CD14-positive monocyte (primary cell): ENCODE measurements around the gene FAM167B. TPM values are rescaled to one million over a fixed set of nuclear protein-coding genes. Genes with fewer than 3 reads are reported as not detected.

ENCODE experiments used
- DNase-seq, 3 donors: peaks; one replicate each; pipeline ENCODE4 v3.0.0-alpha.2; 2011 to 2022
- H2AFZ ChIP-seq: 2 replicates; pipeline ENCODE4 v1.6.0; 2012; ENCODE audit warnings: mild to moderate bottlenecking, low read depth, low read length, inconsistent platforms; ENCODE audit not compliant: insufficient read depth, poor library complexity, severe bottlenecking
- H3K27ac ChIP-seq, 2 donors: 1 replicate in 1 of 2; 2 replicates in 1 of 2; pipeline ENCODE4 v1.5.1; 2012 to 2013; ENCODE audit warnings: low read length in 2 of 2, control low read depth in 1 of 2, inconsistent platforms in 1 of 2, low read depth in 1 of 2, mild to moderate bottlenecking in 1 of 2
- H3K27me3 ChIP-seq, 2 donors: one replicate each; pipeline versions ENCODE4 v1.6.0 to v1.6.1; 2011 to 2013; ENCODE audit warnings: low read length in 2 of 2; ENCODE audit not compliant: control insufficient read depth in 2 of 2, insufficient read depth in 2 of 2
- H3K36me3 ChIP-seq, 2 donors: replicated peaks in 1 of 2; 1 replicate in 1 of 2; 2 replicates in 1 of 2; pipeline versions ENCODE4 v1.5.1 to v1.6.1; 2012 to 2013; ENCODE audit warnings: low read length in 2 of 2, control low read depth in 1 of 2, inconsistent platforms in 1 of 2, mild to moderate bottlenecking in 1 of 2; ENCODE audit not compliant: insufficient read depth in 2 of 2, control insufficient read depth in 1 of 2
- H3K4me1 ChIP-seq, 2 donors: 1 replicate in 1 of 2; 2 replicates in 1 of 2; pipeline versions ENCODE4 v1.5.1 to v1.6.1; 2012 to 2013; ENCODE audit warnings: low read length in 2 of 2, control low read depth in 1 of 2, inconsistent platforms in 1 of 2, mild to moderate bottlenecking in 1 of 2, moderate library complexity in 1 of 2; ENCODE audit not compliant: insufficient read depth in 2 of 2, control insufficient read depth in 1 of 2
- H3K4me2 ChIP-seq: replicated peaks from 2 replicates; pipeline ENCODE3; 2012; ENCODE audit warnings: low read length, moderate library complexity, mild to moderate bottlenecking; ENCODE audit not compliant: poor library complexity, severe bottlenecking; ENCODE audit errors: extremely low read depth
- H3K4me3 ChIP-seq, 3 experiments: fragments of 200-600 bp in 1 of 3; sonication (generic) in 1 of 3; replicated peaks in 1 of 3; 1 replicate in 2 of 3; 2 replicates in 1 of 3; pipeline ENCODE4 v1.5.1; 2011 to 2013; ENCODE audit warnings: low read length in 3 of 3, mild to moderate bottlenecking in 3 of 3, control low read depth in 2 of 3, low read depth in 2 of 3, inconsistent platforms in 1 of 3, moderate library complexity in 1 of 3
- H3K79me2 ChIP-seq: 2 replicates; pipeline ENCODE4 v1.6.0; 2012; ENCODE audit warnings: mild to moderate bottlenecking, control low read depth, inconsistent platforms, low read length, moderate library complexity; ENCODE audit not compliant: insufficient read depth
- H3K9ac ChIP-seq: 2 replicates; pipeline ENCODE4 v1.6.0; 2017; ENCODE audit warnings: low read length, mild to moderate bottlenecking; ENCODE audit not compliant: insufficient read depth, poor library complexity, severe bottlenecking
- H3K9me3 ChIP-seq, 2 donors: replicated peaks in 1 of 2; 1 replicate in 1 of 2; 2 replicates in 1 of 2; pipeline versions ENCODE4 v1.5.1 to v1.6.1; 2012 to 2013; ENCODE audit warnings: low read length in 2 of 2, control low read depth in 1 of 2; ENCODE audit not compliant: control insufficient read depth in 1 of 2, insufficient read depth in 1 of 2
- H4K20me1 ChIP-seq: 2 replicates; pipeline ENCODE4 v1.6.0; 2012; ENCODE audit warnings: mild to moderate bottlenecking, low read length, control low read depth, moderate library complexity; ENCODE audit not compliant: insufficient read depth
- H3K27ac Mint-ChIP-seq, 7 donors: one replicate each; pipeline ENCODE4 v1.8.0; 2020; ENCODE audit warnings: mild to moderate bottlenecking in 7 of 7, mixed read lengths in 7 of 7, moderate library complexity in 6 of 7, inconsistent platforms in 2 of 7
- H3K27me3 Mint-ChIP-seq, 3 donors: one replicate each; pipeline ENCODE4 v1.8.0; 2021 to 2022; ENCODE audit warnings: low read depth in 3 of 3, mild to moderate bottlenecking in 3 of 3, mixed read lengths in 3 of 3, moderate library complexity in 3 of 3, inconsistent platforms in 1 of 3
- H3K36me3 Mint-ChIP-seq, 2 donors: one replicate each; pipeline ENCODE4 v1.8.0; 2020; ENCODE audit warnings: mixed read lengths in 2 of 2, inconsistent platforms in 1 of 2, mild to moderate bottlenecking in 1 of 2
- H3K4me1 Mint-ChIP-seq: one replicate; pipeline ENCODE4 v1.8.0; 2020; ENCODE audit warnings: mild to moderate bottlenecking, mixed read lengths
- H3K4me3 Mint-ChIP-seq, 2 donors: one replicate each; pipeline ENCODE4 v1.8.0; 2020; ENCODE audit warnings: mild to moderate bottlenecking in 2 of 2, mixed read lengths in 2 of 2, moderate library complexity in 1 of 2
- H3K9me3 Mint-ChIP-seq, 7 donors: one replicate each; pipeline ENCODE4 v1.8.0; 2020 to 2022; ENCODE audit warnings: mixed read lengths in 7 of 7, mild to moderate bottlenecking in 6 of 7, moderate library complexity in 6 of 7, inconsistent platforms in 2 of 7
- WGBS: methylation state at CpG from one replicate; pipeline ENCODE4 v1.1.5; 2013; ENCODE audit warnings: missing lambda C conversion rate; ENCODE audit not compliant: insufficient coverage; 5-methylcytosine and 5-hydroxymethylcytosine counted together
- intact Hi-C, 2 donors: fragments of 100-400 bp; cut with micrococcal nuclease; formaldehyde crosslinking; loops; one replicate each; pipeline versions ENCODE4 v1.15.0 to v1.15.1; 2023
- polyA plus RNA-seq, 3 donors: library from polyadenylated mRNA; depleted of rRNA in 1 of 3; unstranded in 2 of 3; stranded (reverse) in 1 of 3; fragments of 300-500 nt in 2 of 3; fragments of >200 nt in 1 of 3; fragmentation: Illumina TruSeq in 2 of 3; gene quantifications; 1 replicate in 2 of 3; 2 replicates in 1 of 3; pipeline ENCODE4 v1.2.3, GENCODE V29; 2012 to 2021
- TF ChIP-seq, protein P1 (sequence below): fragments of 200-600 bp; IDR thresholded peaks from one replicate; pipeline ENCODE4 v1.8.0; 2022; ENCODE audit warnings: antibody characterized with exemption, mild to moderate bottlenecking

FAM167B gene
- polyA plus RNA-seq, 3 donors: not detected

DNA sequence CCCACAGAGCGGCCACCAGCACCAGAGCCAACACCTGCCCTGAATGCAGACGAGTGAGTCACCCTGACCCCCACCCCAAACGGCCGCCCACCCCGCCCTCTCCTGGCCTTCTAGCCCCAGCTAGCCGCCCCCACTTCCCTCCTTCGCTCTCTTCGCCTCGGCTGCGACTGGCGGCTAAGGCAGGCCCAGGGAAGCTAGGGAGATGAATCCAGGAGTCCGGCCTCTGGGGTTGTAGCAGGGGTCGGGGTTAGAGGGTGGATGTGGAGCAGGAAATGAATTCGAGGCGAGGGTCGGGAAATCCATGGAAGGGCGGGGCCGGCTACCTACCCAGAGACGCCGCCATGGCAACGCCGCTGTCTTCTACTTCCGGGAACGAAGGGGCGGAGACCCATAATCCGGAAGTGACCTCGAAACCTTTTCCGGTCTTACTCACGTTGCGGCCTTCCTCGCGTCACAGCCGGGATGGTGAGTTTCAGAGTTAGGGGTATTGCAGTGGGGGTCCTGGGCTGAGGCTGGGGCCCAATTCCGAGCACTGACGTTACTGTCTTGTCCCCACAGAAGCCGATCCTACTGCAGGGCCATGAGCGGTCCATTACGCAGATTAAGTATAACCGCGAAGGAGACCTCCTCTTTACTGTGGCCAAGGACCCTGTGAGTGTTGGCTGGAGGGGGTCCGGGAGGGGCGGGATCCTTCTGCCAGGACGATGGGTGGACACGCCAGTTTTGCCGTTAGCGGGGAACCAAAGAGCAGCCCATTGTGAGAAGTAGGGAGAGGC lies 24.9 kb upstream of the FAM167B start, which contains the start of the genes EIF3I and TMEM234:
Gene EIF3I, plus strand, starts transcription at position 428 of the 776 bp plus-strand sequence. Its CDS starts 35 bp downstream, at position 463.
Gene TMEM234, minus strand, starts transcription at position 374 of the 776 bp plus-strand sequence. Its CDS starts 31 bp downstream, at position 343.
- H3K9ac ChIP-seq: peak within 1 kb of the TSS; percentile 92
- no peaks in the 10 kb centered on the region for H3K27me3 ChIP-seq
- peak within 1 kb of the TSS; percentile 92 for H2AFZ ChIP-seq
- H3K27ac Mint-ChIP-seq: peak within 1 kb of the TSS; percentile 97 to 100 (median 98)
- DNase-seq: peak; percentile 91 to 96 (median 96)
- peaks cover 28% of the 10 kb centered on the region for H3K4me1 Mint-ChIP-seq
- H3K36me3 ChIP-seq: peaks cover 20 to 47% of the 10 kb centered on the region in 2 donors
- intact Hi-C loops: loop anchor here in 1 of 2 donors (10.0 kb wide), 1 partner anchor 173 kb away; the partner anchor contains the start of gene BSDC1
- peaks cover 18 to 28% of the 10 kb centered on the region in 2 donors for H3K4me1 ChIP-seq
- H4K20me1 ChIP-seq: no peaks in the 10 kb centered on the region
- under 1% methylated on average over 32 of the region's 46 CpGs for WGBS
- no peaks in the 10 kb centered on the region for H3K9me3 Mint-ChIP-seq
- peak within 1 kb of the TSS; percentile 65 to 99 for H3K27ac ChIP-seq
- H3K36me3 Mint-ChIP-seq: peaks cover 28 to 63% of the 10 kb centered on the region in 2 donors
- H3K79me2 ChIP-seq: peaks cover 31% of the 10 kb centered on the region
- TF ChIP-seq, protein P1, sequence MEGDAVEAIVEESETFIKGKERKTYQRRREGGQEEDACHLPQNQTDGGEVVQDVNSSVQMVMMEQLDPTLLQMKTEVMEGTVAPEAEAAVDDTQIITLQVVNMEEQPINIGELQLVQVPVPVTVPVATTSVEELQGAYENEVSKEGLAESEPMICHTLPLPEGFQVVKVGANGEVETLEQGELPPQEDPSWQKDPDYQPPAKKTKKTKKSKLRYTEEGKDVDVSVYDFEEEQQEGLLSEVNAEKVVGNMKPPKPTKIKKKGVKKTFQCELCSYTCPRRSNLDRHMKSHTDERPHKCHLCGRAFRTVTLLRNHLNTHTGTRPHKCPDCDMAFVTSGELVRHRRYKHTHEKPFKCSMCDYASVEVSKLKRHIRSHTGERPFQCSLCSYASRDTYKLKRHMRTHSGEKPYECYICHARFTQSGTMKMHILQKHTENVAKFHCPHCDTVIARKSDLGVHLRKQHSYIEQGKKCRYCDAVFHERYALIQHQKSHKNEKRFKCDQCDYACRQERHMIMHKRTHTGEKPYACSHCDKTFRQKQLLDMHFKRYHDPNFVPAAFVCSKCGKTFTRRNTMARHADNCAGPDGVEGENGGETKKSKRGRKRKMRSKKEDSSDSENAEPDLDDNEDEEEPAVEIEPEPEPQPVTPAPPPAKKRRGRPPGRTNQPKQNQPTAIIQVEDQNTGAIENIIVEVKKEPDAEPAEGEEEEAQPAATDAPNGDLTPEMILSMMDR: no peak
- no peaks in the 10 kb centered on the region for H3K9me3 ChIP-seq
- peak within 1 kb of the TSS; percentile 93 for H3K4me2 ChIP-seq
- H3K27me3 Mint-ChIP-seq: peaks cover 0 to 2% (median 2%) of the 10 kb centered on the region in 3 donors
- H3K4me3 Mint-ChIP-seq: peak within 1 kb of the TSS; percentile 97 to 98
- H3K4me3 ChIP-seq: peak within 1 kb of the TSS; percentile 53 to 98 (median 82)

DNA sequence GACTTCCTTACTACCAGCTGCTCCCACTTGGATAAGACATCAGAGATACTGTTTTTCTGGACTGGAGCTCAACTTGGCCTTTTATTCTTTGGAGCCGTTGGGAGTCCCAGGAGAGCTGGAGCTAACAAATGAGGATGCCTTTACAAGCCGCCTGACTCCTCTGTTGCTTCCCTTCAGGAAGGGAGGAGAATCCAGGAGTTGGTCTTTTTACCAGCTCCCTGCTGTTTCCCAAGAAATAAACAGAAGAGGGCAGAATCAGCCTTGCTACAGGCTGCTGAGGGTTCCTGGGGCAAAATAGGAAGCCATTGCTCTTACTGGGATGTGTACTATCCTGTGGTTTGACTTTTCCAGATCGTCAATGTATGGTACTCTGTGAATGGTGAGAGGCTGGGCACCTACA lies 23.3 kb upstream of the FAM167B start:
- peaks cover 32 to 57% of the 10 kb centered on the region in 2 donors for H3K36me3 ChIP-seq
- Mint-ChIP-seq H3K4me1 (peaks cover 28% of the 10 kb centered on the region), H3K27me3 (peaks cover 2% of the 10 kb centered on the region in 3 donors), H3K27ac (peak overlapping the region in 5 of 7 donors; percentile 83 to 99 (median 98)), H3K36me3 (peaks cover 39 to 64% of the 10 kb centered on the region in 2 donors), H3K4me3 (peak overlapping the region in 1 of 2 donors; percentile 97), H3K9me3 (no peaks in the 10 kb centered on the region)
- TF ChIP-seq, protein P1: no peak
- no peaks in the 10 kb centered on the region for H4K20me1 ChIP-seq
- intact Hi-C loops: loop anchor here in 1 of 2 donors (10.0 kb wide), 1 partner anchor 171 kb away; the partner anchor contains the start of gene BSDC1
- H3K79me2 ChIP-seq: peaks cover 31% of the 10 kb centered on the region
- no peaks in the 10 kb centered on the region for H3K27me3 ChIP-seq
- H3K4me1 ChIP-seq: peaks cover 18 to 28% of the 10 kb centered on the region in 2 donors
- no peaks in the 10 kb centered on the region for H3K9me3 ChIP-seq
- H3K4me3 ChIP-seq: no peak overlapping the region
- 100% methylated on average over 1 of the region's 3 CpGs for WGBS
- no peak overlapping the region for H3K9ac ChIP-seq
- H2AFZ ChIP-seq: no peak overlapping the region
- H3K4me2 ChIP-seq: no peak overlapping the region
- no peak for DNase-seq
- peak overlapping the region in 1 of 2 donors; percentile 15 for H3K27ac ChIP-seq
